ENCODE data around the gene CADPS2. TPM values are rescaled to one million over a fixed set of nuclear protein-coding genes. Genes with fewer than 3 reads are reported as not detected.

Gene CADPS2
- total RNA-seq, 2 donors from 2014 or later = not detected

GRCh38 chr7:122633472-122633871, 252.8 kb downstream of the CADPS2 start:
- H3K27me3 Mint-ChIP-seq = no peaks in the 10 kb centered on the region
- DNase-seq (ENCODE audit: low spot score) (no peak), ATAC-seq (no peak)
- no peaks in the 10 kb centered on the region for H3K4me1 Mint-ChIP-seq (ENCODE audit: low read depth in 2 of 2)
- no peak overlapping the region for H3K4me3 Mint-ChIP-seq
- no peak overlapping the region for H3K27ac Mint-ChIP-seq
- H3K36me3 Mint-ChIP-seq = peaks cover 7% of the 10 kb centered on the region
- H3K9me3 Mint-ChIP-seq = peaks cover 25% of the 10 kb centered on the region

GRCh38 chr7:122632238-122632637, 254.0 kb downstream of the CADPS2 start:
- Mint-ChIP-seq H3K27me3 (no peaks in the 10 kb centered on the region), H3K36me3 (peaks cover 7% of the 10 kb centered on the region), H3K4me3 (no peak overlapping the region), H3K27ac (no peak overlapping the region), H3K9me3 (peaks cover 24% of the 10 kb centered on the region), H3K4me1 (ENCODE audit: low read depth in 2 of 2) (no peaks in the 10 kb centered on the region)
- DNase-seq (ENCODE audit: low spot score) = no peak
- ATAC-seq = no peak

DNA sequence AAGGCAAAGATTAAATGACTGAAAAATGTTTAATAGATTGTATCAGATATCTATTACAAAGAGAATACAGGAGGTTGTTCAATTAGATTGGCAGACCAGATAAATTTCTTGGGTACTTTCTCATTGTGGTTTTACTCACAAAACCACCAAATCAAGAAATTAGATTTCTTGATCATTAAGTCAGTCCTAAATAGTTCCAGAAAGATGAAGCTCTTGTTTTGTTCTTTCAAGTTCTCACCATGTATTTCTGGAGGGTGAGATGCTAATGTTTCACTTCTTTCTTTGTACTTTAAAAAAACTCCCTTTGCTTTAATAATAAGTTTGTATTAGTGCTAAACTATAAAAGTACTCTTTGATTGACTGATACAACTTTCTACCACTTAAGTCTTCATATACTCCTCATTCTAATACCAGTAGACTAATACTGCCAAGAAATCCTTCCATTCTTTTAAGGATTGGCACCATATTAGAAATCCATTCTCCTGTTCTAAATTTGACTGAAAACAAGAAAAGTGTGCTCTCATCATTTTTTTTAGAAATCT, 256.8 kb downstream of the CADPS2 start:
- H3K27ac Mint-ChIP-seq = no peak overlapping the region
- no peaks in the 10 kb centered on the region for H3K36me3 Mint-ChIP-seq
- no peaks in the 10 kb centered on the region for H3K27me3 Mint-ChIP-seq
- H3K4me1 Mint-ChIP-seq (ENCODE audit: low read depth in 2 of 2) = no peaks in the 10 kb centered on the region
- ATAC-seq (no peak), DNase-seq (ENCODE audit: low spot score) (no peak)
- no peak overlapping the region for H3K4me3 Mint-ChIP-seq
- H3K9me3 Mint-ChIP-seq = peaks cover 17% of the 10 kb centered on the region

DNA sequence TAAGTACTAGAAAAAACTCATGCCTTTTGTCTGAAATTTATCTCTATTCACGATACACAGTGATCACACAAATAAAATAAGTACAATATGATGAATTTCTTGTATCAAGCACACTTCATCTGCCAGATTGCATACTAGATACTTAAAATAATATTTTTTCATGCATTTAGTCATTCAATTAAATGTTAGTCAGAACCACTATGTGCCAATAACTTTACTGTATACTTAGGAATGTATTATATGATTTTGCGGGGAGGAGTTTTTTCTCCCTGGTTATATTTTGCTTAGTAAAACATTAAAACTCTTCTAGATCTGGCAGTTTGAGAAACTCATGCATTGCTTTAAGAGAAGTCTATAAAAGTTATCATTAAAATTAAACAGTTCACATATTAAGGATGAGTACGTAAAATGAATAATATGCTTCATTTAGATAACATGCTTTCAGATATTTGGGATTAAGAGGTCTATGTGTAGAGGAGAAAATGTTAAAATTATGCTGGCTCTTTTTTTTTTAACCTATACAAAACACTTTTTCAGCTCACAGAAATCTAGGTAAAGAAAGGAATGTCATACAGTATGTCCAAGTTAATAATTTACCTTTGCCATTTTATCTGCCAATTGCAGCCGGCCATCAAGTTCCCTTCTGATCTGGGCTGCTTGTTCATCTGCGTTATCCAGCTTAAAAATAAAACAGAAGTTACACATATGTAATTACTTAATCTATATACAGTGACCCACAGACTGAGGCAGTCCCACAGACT, 257.4 kb downstream of the CADPS2 start:
- H3K4me3 Mint-ChIP-seq = no peak overlapping the region
- no peaks in the 10 kb centered on the region for H3K27me3 Mint-ChIP-seq
- no peak for DNase-seq (ENCODE audit: low spot score)
- no peaks in the 10 kb centered on the region for H3K36me3 Mint-ChIP-seq
- no peak for ATAC-seq
- peaks cover 17% of the 10 kb centered on the region for H3K9me3 Mint-ChIP-seq
- H3K27ac Mint-ChIP-seq = no peak overlapping the region
- H3K4me1 Mint-ChIP-seq (ENCODE audit: low read depth in 2 of 2) = no peaks in the 10 kb centered on the region

DNA sequence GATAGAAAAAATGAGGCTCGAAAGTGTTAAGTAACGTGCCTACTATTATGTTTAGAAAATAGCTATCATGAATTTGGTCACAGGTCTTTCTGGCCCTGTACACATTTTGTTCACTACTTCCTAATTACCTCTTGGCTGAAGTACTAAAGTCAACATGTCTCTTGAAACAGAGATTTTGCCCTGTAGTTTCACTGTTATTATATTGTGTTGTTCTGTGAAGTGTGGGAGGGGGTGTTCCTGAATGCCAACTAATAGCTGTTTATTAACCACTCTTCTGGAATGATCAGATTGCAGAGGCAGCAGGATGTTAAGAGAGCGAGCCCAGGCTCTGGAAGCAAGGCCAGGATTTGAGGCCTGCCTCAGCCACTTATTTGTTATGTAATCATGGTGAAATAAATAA, 259.5 kb downstream of the CADPS2 start:
- Mint-ChIP-seq H3K4me3 (no peak overlapping the region), H3K4me1 (ENCODE audit: low read depth in 2 of 2) (no peaks in the 10 kb centered on the region), H3K27ac (no peak overlapping the region), H3K9me3 (peaks cover 9% of the 10 kb centered on the region), H3K36me3 (no peaks in the 10 kb centered on the region), H3K27me3 (no peaks in the 10 kb centered on the region)
- ATAC-seq = no peak
- DNase-seq (ENCODE audit: low spot score) = no peak

DNA sequence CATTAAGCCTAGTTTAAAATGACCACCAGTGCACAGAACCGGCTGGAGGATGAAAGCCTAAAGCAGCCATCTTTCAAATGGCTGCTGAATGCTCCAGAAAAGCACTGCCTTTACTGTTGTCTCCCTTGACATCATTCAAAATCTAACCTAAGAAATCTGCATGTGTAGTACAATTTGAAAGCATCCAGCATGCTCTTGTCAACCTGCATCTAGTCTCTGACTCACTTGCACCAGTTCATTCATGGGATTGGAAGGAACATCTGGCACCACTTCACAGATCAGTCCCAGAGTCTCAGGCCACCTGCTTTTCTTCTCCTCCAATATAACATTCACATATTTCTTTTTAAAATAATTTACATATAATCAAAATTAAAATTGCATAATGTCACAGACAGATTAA, 263.6 kb downstream of the CADPS2 start:
- DNase-seq (ENCODE audit: low spot score) = no peak
- Mint-ChIP-seq H3K27me3 (no peaks in the 10 kb centered on the region), H3K27ac (no peak overlapping the region), H3K4me1 (ENCODE audit: low read depth in 2 of 2) (no peaks in the 10 kb centered on the region), H3K4me3 (no peak overlapping the region), H3K36me3 (no peaks in the 10 kb centered on the region), H3K9me3 (peaks cover 9% of the 10 kb centered on the region)
- ATAC-seq = no peak

DNA sequence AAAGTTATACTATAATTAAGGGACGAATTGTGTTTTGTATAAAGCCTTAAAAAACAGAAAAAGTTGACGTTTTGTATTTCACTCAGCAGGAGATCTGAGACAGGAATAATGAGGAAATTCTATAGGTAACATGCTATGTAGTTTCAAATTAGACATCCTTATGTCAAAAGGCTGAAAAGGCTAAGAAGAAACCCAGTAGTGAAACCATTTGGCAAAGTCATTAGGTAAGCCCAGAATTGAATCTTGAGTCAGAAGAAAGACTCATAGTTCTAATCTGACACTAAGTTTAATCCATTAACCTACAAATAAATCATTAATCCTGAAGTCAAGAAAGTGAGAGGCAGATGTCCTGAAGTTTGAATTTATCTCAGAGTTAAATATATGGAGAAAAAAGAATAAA, 266.6 kb downstream of the CADPS2 start:
- Mint-ChIP-seq H3K27ac (no peak overlapping the region), H3K9me3 (peaks cover 7% of the 10 kb centered on the region), H3K27me3 (no peaks in the 10 kb centered on the region), H3K36me3 (no peaks in the 10 kb centered on the region), H3K4me3 (no peak overlapping the region), H3K4me1 (ENCODE audit: low read depth in 2 of 2) (no peaks in the 10 kb centered on the region)
- DNase-seq (ENCODE audit: low spot score) (no peak), ATAC-seq (no peak)

GRCh38 chr7:122618585-122619189, 267.6 kb downstream of the CADPS2 start:
- H3K4me1 Mint-ChIP-seq (ENCODE audit: low read depth in 2 of 2) = no peaks in the 10 kb centered on the region
- DNase-seq (ENCODE audit: low spot score) (no peak), ATAC-seq (no peak)
- H3K4me3 Mint-ChIP-seq = no peak overlapping the region
- no peaks in the 10 kb centered on the region for H3K27me3 Mint-ChIP-seq
- H3K9me3 Mint-ChIP-seq = peaks cover 3% of the 10 kb centered on the region
- H3K27ac Mint-ChIP-seq = no peak overlapping the region
- no peaks in the 10 kb centered on the region for H3K36me3 Mint-ChIP-seq

GRCh38 chr7:122616951-122617350, 269.3 kb downstream of the CADPS2 start:
- no peak for ATAC-seq
- Mint-ChIP-seq H3K4me3 (no peak overlapping the region), H3K36me3 (no peaks in the 10 kb centered on the region), H3K27ac (no peak overlapping the region), H3K27me3 (no peaks in the 10 kb centered on the region), H3K4me1 (ENCODE audit: low read depth in 2 of 2) (no peaks in the 10 kb centered on the region), H3K9me3 (peaks cover 6% of the 10 kb centered on the region)
- DNase-seq (ENCODE audit: low spot score) = no peak

- Mint-ChIP-seq H3K9me3 (peaks cover 8% of the 10 kb centered on the region), H3K4me1 (ENCODE audit: low read depth in 2 of 2) (no peaks in the 10 kb centered on the region), H3K36me3 (no peaks in the 10 kb centered on the region), H3K27ac (no peak overlapping the region), H3K27me3 (no peaks in the 10 kb centered on the region), H3K4me3 (no peak overlapping the region)
- ATAC-seq = no peak
- DNase-seq (ENCODE audit: low spot score) = no peak
Measured at GRCh38 chr7:122605929-122606328, 280.3 kb downstream of the CADPS2 start.

- DNase-seq (ENCODE audit: low spot score) (no peak), ATAC-seq (no peak)
- H3K27me3 Mint-ChIP-seq = no peaks in the 10 kb centered on the region
- H3K36me3 Mint-ChIP-seq = no peaks in the 10 kb centered on the region
- H3K27ac Mint-ChIP-seq = no peak overlapping the region
- peaks cover 5% of the 10 kb centered on the region for H3K9me3 Mint-ChIP-seq
- H3K4me1 Mint-ChIP-seq (ENCODE audit: low read depth in 2 of 2) = no peaks in the 10 kb centered on the region
- H3K4me3 Mint-ChIP-seq = no peak overlapping the region
Measured at GRCh38 chr7:122604251-122604650, 282.0 kb downstream of the CADPS2 start.

DNA sequence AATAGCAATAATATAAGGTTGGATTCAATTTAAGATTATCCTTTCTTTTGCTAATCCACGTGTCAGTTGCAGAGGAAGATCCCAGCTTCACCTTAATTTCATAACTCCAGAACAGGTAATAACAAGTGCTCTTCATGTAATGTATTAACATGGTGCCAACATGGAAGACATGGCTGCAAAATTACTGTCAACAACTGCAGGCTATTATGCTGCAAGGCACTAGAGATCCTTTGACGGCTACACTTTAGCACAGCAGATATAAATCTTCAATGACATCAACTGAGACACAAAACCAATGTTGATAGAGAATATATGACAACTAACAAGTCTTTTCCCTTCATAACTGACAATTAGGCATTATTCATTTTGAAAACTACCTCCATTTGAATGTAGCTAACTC, 283.5 kb downstream of the CADPS2 start:
- no peak overlapping the region for H3K27ac Mint-ChIP-seq
- DNase-seq (ENCODE audit: low spot score) = no peak
- H3K27me3 Mint-ChIP-seq = no peaks in the 10 kb centered on the region
- no peaks in the 10 kb centered on the region for H3K4me1 Mint-ChIP-seq (ENCODE audit: low read depth in 2 of 2)
- H3K36me3 Mint-ChIP-seq = no peaks in the 10 kb centered on the region
- peaks cover 11% of the 10 kb centered on the region for H3K9me3 Mint-ChIP-seq
- no peak overlapping the region for H3K4me3 Mint-ChIP-seq
- ATAC-seq = no peak

- ATAC-seq (no peak), DNase-seq (ENCODE audit: low spot score) (no peak)
- peaks cover 10% of the 10 kb centered on the region for H3K9me3 Mint-ChIP-seq
- H3K27me3 Mint-ChIP-seq = no peaks in the 10 kb centered on the region
- no peak overlapping the region for H3K27ac Mint-ChIP-seq
- no peaks in the 10 kb centered on the region for H3K36me3 Mint-ChIP-seq
- H3K4me1 Mint-ChIP-seq (ENCODE audit: low read depth in 2 of 2) = no peaks in the 10 kb centered on the region
- no peak overlapping the region for H3K4me3 Mint-ChIP-seq
Measured at GRCh38 chr7:122600630-122601029, 285.6 kb downstream of the CADPS2 start.

DNA sequence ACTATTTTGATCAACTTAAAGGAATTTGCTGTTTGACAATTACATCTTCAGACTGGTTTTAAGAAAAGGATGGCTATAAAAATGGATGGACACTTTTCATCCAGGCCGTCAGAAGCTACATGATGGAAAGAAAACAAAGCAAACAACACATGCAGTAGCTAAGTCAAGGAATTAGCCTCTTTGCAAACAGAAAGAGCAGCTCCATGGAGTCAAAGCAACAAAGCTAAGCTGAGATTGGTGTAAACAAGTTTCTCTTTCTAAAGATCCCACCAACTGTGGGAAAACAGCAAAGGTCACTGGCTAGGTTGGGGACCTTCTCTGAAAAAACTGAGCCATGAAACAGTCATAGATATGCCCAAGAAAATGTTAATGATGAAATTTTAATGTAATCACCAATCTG, 286.2 kb downstream of the CADPS2 start:
- H3K4me3 Mint-ChIP-seq = no peak overlapping the region
- peaks cover 10% of the 10 kb centered on the region for H3K9me3 Mint-ChIP-seq
- no peaks in the 10 kb centered on the region for H3K36me3 Mint-ChIP-seq
- ATAC-seq (no peak), DNase-seq (ENCODE audit: low spot score) (no peak)
- no peaks in the 10 kb centered on the region for H3K4me1 Mint-ChIP-seq (ENCODE audit: low read depth in 2 of 2)
- H3K27me3 Mint-ChIP-seq = no peaks in the 10 kb centered on the region
- H3K27ac Mint-ChIP-seq = no peak overlapping the region
